ENCODE data around the gene SCMH1. TPM values are rescaled to one million over a fixed set of nuclear protein-coding genes. Genes with fewer than 3 reads are reported as not detected.

Gene SCMH1
- total and polyA plus RNA-seq, 7 donors = 16.2 to 39.4 (median 28.3) TPM

DNA sequence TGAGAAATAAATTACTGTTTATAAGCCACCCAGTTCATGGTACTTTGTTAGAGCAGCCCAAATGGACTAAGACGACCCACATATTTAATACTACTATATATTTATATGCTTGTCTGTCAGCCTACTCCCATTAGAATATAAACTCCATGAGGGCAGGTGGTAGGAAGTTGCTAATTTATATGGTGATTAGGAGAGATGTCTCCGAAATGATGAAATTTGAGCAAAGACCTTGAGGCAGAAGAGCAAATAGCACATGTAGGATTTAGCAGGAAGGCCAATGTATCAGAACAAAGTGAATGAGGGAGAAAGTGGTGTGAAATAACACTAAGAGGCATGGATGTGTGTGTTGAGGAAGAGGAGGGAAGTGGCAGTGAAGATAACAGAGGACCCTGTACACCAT lies 210.0 kb downstream of the SCMH1 start:
- no peaks in the 10 kb centered on the region for H3K9me3 ChIP-seq
- no peaks in the 10 kb centered on the region for H3K4me1 ChIP-seq
- no peaks in the 10 kb centered on the region for H3K27me3 ChIP-seq (ENCODE audit: insufficient read depth in 3 of 3, low read length in 2 of 3)
- WGBS, 3 donors = 71 to 98% (median 72%) methylated on average over 2 of the region's 2 CpGs
- TF ChIP-seq CTCF (IDR thresholded peaks at IDR 0.05) = no peak
- H3K27ac ChIP-seq = no peak overlapping the region
- H3K4me3 ChIP-seq = no peak overlapping the region
- ATAC-seq (no peak), DNase-seq (no peak)
- intact Hi-C loops (cut with DNase I) = no loop called here
- peaks cover 2 to 91% of the 10 kb centered on the region in 2 donors for H3K36me3 ChIP-seq (ENCODE audit: insufficient read depth in 1 of 2, low read depth in 1 of 2)

GRCh38 chr1:41030872-41031616 lies 211.1 kb downstream of the SCMH1 start:
- intact Hi-C loops (cut with DNase I) = no loop called here
- WGBS, 3 donors = 90 to 94% (median 93%) methylated on average over 8 of the region's 8 CpGs
- H3K36me3 ChIP-seq (ENCODE audit: insufficient read depth in 1 of 2, low read depth in 1 of 2) = peaks cover under 1 to 90% of the 10 kb centered on the region in 2 donors

DNA sequence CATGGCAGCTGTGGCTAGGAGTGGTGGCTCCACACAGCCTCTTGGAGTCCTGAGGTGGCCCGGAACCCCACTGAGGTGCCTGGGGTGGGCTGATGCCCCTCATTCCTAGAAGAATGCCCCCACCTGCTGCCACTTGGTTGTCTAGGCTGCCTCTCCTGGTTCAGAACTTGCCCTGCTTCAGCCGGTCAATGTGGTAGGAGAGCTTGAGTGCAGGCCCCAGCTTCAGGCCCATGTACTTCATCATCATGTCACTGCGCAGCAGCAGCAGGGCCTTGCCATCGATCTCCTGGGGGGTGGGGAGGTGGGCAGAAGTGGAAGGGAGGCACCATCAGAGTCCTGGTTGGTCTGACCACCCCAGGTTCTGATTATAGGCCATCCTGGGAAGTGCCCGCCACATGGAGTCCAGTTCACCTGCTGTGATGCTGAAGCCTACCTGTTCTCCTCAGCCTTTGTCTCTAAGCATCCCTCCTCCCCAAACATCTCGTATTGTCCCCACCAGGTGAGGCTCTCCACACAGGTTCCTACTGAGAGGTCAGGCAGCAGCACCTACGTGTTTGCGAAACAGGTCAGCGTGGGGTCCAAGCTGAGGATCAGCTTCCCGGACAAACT lies 214.0 kb downstream of the SCMH1 start:
- Histone ChIP-seq H3K4me1 (no peaks in the 10 kb centered on the region), H3K27ac (no peak overlapping the region), H3K4me3 (no peak overlapping the region), H3K27me3 (ENCODE audit: insufficient read depth in 3 of 3, low read length in 2 of 3) (no peaks in the 10 kb centered on the region), H3K36me3 (ENCODE audit: insufficient read depth in 1 of 2, low read depth in 1 of 2) (peaks cover 0 to 87% of the 10 kb centered on the region in 2 donors), H3K9me3 (no peaks in the 10 kb centered on the region)
- 96 to 99% (median 97%) methylated on average over 9 to 10 of the region's 10 CpGs for WGBS, 3 donors
- ATAC-seq = no peak
- intact Hi-C loops (cut with DNase I) = no loop called here
- no peak for DNase-seq
- TF ChIP-seq CTCF (IDR thresholded peaks at IDR 0.05) = no peak

More at GRCh38 chr1:41030872-41031616, 211.1 kb downstream of the SCMH1 start:
- H3K9me3 ChIP-seq = no peaks in the 10 kb centered on the region
- H3K27ac ChIP-seq = no peak overlapping the region
- ATAC-seq = no peak
- no peaks in the 10 kb centered on the region for H3K27me3 ChIP-seq (ENCODE audit: insufficient read depth in 3 of 3, low read length in 2 of 3)
- no peaks in the 10 kb centered on the region for H3K4me1 ChIP-seq
- no peak overlapping the region for H3K4me3 ChIP-seq
- DNase-seq = no peak
- no peak for TF ChIP-seq CTCF (IDR thresholded peaks at IDR 0.05)

DNA sequence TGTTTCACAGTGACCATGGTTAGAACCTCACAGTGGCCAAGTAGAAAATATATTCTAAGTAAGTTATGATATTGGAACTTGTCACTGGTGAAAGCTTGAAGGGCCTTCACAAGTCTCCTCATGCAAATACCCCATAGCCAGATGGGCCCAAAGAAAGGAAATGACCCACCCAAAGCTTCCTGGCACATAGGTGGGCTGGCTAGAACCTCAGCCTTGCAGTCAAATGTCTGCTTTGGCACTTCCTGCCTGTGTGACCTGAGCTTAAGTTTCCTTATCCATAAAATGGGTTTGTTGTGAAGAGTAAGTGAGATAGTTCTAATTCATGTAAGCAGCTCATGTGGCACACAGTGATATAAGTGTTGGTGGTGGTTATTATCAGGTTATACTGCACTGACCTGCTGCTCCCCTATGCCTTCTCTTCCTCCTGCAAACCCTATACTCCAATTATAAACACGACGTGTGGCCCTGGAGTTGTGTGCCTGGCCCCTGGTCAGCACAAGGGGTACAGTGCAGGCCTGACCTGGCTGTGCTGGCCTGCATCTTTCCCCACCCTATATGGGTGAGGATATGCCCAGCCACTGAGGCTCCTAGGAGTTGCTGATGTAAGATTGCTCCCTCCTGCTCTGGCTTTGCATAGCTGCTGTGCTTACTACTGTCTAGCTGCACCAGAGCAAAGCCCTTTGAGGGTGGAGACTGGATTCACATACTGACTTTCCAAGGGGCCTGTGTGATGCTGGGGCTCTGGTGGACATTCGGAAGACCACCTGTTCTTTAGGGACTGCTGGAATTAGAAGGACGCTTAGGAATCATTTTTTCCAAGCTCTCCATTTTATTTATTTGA lies 215.9 kb downstream of the SCMH1 start:
- Histone ChIP-seq H3K27ac (no peak overlapping the region), H3K27me3 (ENCODE audit: insufficient read depth in 3 of 3, low read length in 2 of 3) (no peaks in the 10 kb centered on the region), H3K4me1 (no peaks in the 10 kb centered on the region), H3K4me3 (no peak overlapping the region), H3K9me3 (no peaks in the 10 kb centered on the region), H3K36me3 (ENCODE audit: insufficient read depth in 1 of 2, low read depth in 1 of 2) (peaks cover 0 to 68% of the 10 kb centered on the region in 2 donors)
- no peak for TF ChIP-seq CTCF (IDR thresholded peaks at IDR 0.05)
- intact Hi-C loops (cut with DNase I) = no loop called here
- 92 to 96% (median 93%) methylated on average over 4 of the region's 4 CpGs for WGBS, 3 donors
- no peak for DNase-seq
- no peak for ATAC-seq

All from psoas muscle (tissue), 8 donors.